ENCODE data around the gene NCF1.
A peak's percentile ranks its signal among the peaks of the same experiment; 100 is the strongest.
"Not testable (repeated sequence)": the region's sequence is repeated elsewhere in the genome, so short reads cannot be mapped to it uniquely, and the experiment has no call there.

Gene NCF1

DNA sequence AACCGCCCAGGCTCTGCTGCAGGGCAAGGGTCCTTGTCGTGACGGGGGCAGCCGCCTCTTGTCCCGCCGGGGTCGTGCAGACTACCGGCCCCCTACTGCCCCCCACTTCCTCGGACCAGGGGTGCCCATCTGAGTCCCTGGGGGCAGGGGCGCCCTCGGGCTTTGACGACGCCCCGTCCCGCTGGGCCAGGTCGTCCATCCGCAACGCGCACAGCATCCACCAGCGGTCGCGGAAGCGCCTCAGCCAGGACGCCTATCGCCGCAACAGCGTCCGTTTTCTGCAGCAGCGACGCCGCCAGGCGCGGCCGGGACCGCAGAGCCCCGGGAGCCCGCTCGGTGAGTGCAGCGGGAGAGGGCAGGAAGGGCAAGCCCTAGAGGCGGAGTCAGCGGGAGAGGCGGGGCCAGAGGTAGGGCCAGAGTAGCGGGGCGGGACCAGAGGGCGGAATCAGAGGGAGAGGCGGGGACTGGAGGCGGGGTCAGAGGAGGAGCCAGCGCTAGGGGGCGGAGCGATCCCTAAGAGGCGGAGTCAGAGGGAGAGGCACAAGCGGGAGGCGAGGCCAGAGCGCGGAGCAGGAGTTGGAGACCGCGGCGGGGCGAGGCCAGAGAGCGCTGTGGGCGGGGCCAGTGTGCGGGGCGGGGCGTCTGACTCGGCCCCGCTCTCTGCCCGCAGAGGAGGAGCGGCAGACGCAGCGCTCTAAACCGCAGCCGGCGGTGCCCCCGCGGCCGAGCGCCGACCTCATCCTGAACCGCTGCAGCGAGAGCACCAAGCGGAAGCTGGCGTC lies 14.7 kb downstream of the NCF1 start:
- peak; percentile 91 to 96 for DNase-seq (ENCODE audit: low read depth in 2 of 2)

- not testable (repeated sequence) for DNase-seq (ENCODE audit: low read depth in 2 of 2)
These were observed 15.5 kb downstream of the NCF1 start for GRCh38 chr7:74789200-74789736.

- not testable (repeated sequence) for DNase-seq (ENCODE audit: low read depth in 2 of 2)
These were observed 24.2 kb downstream of the NCF1 start for GRCh38 chr7:74797848-74798622.

DNA sequence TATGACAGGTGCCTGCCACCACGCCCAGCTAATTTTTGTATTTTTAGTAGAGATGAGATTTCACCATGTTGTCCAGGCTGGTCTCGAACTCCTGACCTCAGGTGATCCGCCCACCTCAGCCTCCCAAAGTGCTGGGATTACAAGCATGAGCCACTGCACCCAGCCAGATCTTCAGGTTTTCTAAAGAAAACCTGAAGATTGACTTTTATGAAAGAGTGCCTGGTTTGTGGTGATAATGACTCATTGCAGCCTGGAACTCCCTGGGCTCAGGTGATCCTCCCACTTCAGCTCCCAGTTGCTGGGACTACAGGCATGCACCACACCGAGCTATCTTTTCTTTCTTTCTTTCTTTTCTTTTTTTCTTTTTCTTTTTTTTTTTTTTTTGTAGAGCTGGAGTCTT lies 24.8 kb downstream of the NCF1 start:
- peak in 1 of 2 donors; percentile 4 for DNase-seq (ENCODE audit: low read depth in 2 of 2)

GRCh38 chr7:74815882-74816281 lies 42.1 kb downstream of the NCF1 start:
- DNase-seq (ENCODE audit: low read depth in 2 of 2), result not testable (repeated sequence)

GRCh38 chr7:74820146-74820805 lies 46.5 kb downstream of the NCF1 start:
- not testable (repeated sequence) for DNase-seq (ENCODE audit: low read depth in 2 of 2)

DNA sequence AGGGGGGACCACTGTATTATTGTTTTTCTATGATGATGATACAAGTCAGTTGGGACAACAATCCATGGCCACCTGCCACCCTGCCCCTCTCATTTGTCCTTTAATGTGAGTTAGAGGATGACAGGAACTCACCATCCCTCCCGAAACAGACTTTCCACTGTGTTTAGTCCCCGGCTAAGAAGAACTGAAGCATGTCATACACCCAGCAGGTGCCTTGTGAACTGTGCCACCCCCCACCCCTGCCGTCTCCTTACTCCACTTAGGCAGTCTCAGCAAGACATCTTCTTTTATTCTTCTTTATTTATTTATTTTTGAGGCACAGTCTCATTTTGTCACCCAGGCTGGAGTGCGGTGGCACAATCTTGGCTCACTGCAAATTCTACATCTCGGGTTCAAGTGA lies 47.4 kb downstream of the NCF1 start:
- DNase-seq (ENCODE audit: low read depth in 2 of 2), result not testable (repeated sequence)

DNA sequence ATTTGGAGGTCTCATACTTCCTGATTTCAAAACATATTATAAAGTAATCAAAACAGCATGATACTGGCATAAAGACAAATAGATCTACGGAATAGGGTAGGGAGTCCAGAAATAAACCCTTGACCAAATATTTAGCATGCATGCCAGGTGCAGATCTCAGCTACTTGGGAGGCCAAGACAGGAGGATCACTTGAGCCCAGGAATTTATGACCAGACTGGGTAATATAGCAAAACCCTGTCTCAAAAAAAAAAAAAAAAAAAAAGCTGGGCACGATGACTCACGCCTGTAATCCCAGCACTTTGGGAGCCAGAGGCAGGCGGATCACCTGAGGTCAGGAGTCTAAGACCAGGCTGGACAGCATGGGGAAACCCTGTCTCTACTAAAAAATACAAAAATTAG lies 56.1 kb downstream of the NCF1 start:
- not testable (repeated sequence) for DNase-seq (ENCODE audit: low read depth in 2 of 2)

GRCh38 chr7:74830411-74830810 lies 56.6 kb downstream of the NCF1 start:
- not testable (repeated sequence) for DNase-seq (ENCODE audit: low read depth in 2 of 2)
